GM19397 (cell line): ENCODE measurements around the gene KIF21A.
"Not testable (repeated sequence)": the region's sequence is repeated elsewhere in the genome, so short reads cannot be mapped to it uniquely, and the experiment has no call there.

Source experiments
- ATAC-seq: cut with Tn5 transposase; IDR thresholded peaks from one replicate; pipeline ENCODE4 v1.9.1; 2021; ENCODE audit warnings: mild to moderate bottlenecking, moderate library complexity; ENCODE audit not compliant: unreplicated experiment

Gene KIF21A

DNA sequence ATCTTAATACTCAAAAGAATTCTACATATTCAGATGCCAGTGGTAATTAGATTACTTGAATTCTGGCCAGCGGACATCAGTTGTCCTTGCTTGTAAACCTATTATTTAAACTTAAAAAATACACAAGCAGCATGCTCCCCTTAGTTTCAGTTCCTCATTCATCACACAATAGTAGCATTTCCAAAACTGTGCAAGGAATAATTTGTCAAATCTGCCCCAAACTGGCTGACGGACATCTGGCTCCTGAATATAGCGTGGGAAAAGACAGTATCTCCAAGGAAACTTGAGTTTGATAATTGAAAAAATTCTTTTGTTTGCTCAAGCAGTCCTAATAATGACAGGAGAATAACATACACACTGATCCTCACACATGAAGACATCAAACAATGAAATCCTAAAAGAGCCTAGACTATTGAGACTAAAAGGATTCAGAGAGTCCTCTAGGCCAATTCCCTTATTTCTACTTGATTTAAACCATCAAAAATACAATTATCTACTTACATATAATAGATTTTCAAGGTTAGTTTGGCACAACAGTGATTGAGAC lies 90.4 kb downstream of the KIF21A start:
- ATAC-seq: no peak

GRCh38 chr12:39351153-39351552 lies 91.8 kb downstream of the KIF21A start:
- no peak for ATAC-seq

DNA sequence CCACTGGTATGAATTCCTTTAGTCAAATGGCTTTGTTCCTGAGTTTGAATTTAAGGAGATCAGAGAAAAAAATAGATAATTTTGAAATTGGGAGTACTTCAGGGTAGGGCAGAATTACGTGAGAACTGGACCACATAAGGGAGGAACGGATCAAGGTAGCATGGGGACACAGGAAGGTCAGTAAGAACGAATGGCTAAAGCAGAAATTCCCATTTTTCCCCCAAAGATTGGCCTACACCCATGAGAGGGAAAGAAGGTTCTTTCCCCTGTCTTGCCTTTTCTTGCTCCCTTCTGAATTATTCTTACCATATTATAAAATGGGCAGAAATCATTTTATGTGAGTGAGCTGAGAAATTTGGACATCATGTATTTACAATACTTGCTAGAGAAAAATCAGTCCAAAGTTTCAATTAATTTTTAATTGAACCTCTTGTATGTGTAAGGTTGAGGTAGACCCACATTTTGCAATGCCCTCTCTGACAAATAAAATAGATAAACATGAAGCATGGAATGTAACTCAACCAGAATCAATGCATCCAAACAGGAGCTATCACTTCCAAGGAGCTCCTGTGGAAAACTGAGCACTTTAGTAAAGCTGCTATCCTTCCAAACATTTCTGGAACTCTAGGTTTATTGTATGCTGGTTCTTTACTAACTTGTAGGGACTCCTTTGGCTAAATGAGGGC lies 93.8 kb downstream of the KIF21A start:
- ATAC-seq: no peak

- no peak for ATAC-seq
Measured at GRCh38 chr12:39348523-39348922, 94.4 kb downstream of the KIF21A start.

GRCh38 chr12:39344926-39345325 lies 98.0 kb downstream of the KIF21A start:
- ATAC-seq: no peak

- ATAC-seq: no peak
Measured at GRCh38 chr12:39343665-39344064, 99.3 kb downstream of the KIF21A start.

DNA sequence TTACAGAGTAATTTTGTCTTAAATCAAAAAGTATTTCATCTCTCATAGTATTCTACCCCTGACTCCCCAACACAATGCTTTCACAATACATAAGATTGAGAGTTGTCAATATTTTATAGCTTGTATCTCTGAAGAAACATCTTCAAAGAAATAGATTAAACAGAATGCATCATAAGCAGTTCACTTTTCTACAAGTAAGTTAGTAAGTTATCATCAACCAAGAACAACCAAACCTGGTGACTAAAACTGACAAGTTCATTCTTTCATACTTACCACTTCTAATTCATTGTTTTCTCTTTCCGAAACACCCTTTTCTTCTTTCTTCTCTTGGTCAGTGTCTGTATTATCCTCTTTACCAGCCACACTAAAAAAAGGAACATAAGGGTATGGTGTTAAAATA lies 101.2 kb downstream of the KIF21A start:
- no peak for ATAC-seq

DNA sequence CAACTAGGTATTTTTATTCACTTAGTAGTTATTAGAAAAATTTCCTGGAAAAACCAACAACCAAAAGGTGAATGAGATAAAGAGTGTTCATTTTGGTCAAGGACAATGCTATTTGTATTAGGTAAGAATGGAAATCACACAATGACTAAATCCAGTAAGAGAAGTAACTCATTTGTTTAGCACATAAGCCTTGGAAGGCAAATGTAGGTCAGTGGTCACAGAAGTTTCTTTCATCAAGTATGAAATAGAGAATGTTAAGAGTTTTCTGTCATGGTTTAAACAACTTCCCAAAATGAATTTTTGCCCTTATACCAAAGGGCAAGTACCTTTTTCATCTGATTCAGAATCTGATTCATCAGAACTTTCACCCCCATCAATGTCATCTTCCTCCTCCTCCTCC lies 101.7 kb downstream of the KIF21A start:
- no peak for ATAC-seq

DNA sequence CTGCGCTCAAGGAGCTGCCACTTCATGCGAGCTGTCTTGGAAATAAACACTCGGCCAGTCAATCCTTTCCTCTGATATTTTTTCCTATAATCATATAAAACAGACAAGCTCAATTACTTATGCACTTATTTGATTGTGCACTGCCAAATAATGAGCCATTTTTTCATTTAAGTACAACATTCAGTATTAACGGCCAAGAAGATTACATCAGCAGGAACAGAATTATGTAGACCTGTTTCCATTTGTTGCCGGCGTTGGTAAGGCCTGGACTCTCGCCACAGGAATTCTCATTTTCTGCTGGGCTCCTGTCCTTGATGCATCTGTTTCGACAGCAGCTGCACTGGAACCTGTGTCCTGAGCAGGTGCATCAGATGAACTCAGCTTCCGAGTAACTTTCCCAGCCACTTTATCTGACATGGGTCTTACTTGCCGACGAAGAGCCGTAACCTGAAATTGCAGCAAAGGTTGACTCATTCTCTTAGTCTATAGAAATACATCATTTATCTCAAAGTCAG lies 110.2 kb downstream of the KIF21A start:
- no peak for ATAC-seq

GRCh38 chr12:39331539-39332261 lies 111.2 kb downstream of the KIF21A start:
- no peak for ATAC-seq

- ATAC-seq: no peak
Measured at GRCh38 chr12:39329876-39330275, 113.0 kb downstream of the KIF21A start.

DNA sequence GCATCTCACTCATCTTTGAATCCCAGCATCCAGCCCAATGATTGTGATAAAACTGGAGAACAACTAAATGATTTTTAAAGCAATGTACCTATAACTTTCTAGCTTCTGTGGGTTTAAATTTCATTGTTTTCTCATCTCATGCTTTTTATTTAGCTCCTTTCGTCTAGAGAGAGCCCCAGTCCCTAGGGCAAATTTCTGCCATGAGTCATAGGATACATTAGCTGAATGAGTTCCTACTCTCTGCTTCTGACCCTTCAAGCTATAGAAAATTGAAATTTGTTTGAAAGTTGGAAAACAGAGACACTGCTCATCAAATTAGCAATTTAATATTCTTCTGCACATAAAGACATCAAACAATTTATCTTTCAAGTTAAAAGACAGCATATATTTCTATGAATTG lies 113.9 kb downstream of the KIF21A start:
- ATAC-seq: no peak

DNA sequence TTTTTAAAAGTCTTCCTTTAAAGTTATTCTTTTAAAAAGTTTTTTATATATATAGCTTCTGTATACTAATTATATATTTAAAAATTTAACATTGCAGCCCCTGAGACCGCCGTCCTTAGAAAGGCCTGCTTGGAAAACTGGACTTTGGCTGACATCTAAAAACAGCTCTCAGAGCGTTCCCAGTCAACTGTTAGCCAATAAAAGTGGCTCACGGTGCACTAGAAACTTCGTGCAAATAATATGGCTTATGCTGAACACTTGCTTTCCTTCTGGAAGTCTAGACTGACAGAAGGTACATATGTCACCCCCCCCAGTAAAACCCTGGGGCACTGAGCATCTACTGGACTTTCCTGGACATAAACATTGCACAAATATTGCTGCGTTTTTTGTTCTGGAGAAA lies 115.0 kb downstream of the KIF21A start:
- no peak for ATAC-seq

- ATAC-seq: no peak
Measured at GRCh38 chr12:39327510-39327909, 115.4 kb downstream of the KIF21A start.

- no peak for ATAC-seq
Measured at GRCh38 chr12:39319180-39319579, 123.7 kb downstream of the KIF21A start.

DNA sequence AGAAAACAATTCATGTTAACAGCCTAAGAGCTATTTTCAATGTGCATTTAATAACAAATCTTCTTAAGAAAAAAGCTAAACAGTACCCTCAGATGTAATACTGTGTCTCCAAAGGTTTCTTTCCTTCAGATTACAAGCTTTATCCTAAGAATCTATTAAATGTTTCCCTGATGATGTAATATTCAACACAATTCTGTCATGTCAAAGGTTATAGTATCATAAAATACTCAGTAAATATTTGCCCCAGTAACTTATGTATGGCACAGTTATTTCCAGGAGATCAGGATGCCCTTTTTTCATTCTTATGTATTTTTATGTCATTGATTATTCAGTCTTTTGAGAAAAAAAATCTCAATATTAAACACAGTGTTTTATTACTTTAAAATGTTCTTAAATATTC lies 128.4 kb downstream of the KIF21A start:
- ATAC-seq: no peak

DNA sequence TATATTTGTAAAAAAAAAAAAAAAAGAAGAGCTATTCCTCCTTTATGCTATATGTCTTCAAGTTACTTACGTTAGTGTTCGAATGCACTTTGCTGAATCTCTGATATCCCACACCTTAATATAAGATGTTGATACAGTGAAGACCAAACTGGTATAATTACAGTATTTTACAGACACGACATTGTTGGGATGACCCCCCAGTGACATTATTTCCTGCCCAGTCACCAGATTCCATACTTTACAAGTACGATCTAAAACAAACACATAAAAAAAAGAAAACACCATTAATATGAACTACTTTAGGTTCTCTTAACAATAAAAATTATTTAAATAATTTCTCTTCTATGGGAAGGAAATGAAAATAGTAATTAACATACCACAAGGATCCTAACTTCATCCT lies 133.4 kb downstream of the KIF21A start:
- ATAC-seq: no peak

- ATAC-seq: no peak
Measured at GRCh38 chr12:39301422-39301821, 141.5 kb downstream of the KIF21A start.

DNA sequence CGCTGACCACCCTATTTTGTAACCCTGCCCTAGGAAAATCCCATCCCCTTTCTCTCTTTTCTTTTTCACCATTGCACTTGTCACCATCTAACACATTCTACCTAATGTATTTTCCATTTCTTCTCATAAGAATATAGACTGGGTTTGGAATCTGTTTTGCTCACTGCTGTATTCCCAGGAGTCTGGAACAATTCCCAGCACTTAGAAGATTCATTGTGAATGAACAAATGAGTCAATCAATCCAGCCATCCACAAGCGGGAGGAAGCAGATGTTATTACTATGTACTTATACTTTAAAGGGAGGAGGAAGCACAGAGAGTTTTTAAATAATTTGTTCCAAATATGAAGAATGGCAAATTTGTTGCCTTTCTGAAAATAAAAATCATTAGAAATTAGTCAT lies 142.1 kb downstream of the KIF21A start:
- ATAC-seq: no peak

GRCh38 chr12:39297891-39298290 lies 145.0 kb downstream of the KIF21A start:
- no peak for ATAC-seq

DNA sequence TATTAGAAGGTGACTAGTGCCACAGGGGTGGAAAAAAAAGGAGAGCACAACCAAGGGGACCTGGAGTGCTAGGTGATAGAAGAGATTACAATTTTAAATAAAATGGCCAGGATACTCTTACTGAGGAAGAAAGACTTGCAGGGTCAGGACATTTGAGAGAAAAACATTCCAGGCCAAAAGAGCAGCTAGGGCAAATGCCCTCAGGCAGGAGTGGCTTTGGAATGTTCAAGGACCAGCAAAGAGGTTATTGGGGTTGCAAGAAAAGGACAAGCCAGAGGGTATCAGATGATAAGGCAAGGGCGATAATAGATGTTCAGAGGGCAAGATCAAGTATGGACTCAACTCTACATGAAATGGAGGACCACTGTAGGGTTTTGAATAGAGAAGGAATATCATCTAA lies 146.4 kb downstream of the KIF21A start:
- no peak for ATAC-seq

DNA sequence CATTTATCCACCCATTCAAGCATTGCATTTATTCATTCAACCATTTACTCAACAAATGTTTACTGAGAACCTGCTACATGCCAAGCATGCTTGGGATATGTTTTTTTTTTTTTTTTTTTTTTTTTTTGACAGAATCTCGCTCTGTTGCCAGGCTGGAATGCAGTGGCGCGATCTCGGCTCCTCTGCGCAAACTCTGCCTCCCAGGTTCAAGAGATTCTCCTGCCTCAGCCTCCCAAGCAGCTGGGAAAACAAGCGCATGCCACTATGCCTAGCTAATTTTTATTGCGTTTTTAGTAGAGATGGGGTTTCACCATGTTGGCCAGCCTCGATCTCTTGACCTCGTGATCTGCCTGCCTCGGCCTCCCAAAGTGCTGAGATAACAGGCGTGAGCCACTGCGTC lies 147.3 kb downstream of the KIF21A start:
- ATAC-seq: not testable (repeated sequence)
